Pancreas (tissue), 10 donors: ENCODE results near the gene ARPC4. TPM values are rescaled to one million over a fixed set of nuclear protein-coding genes. Genes with fewer than 3 reads are reported as not detected.
"Not testable (repeated sequence)": the region's sequence is repeated elsewhere in the genome, so short reads cannot be mapped to it uniquely, and the experiment has no call there.

Experiments used
- ATAC-seq, 4 donors: fragments of 200-7000 bp; cut with Tn5 transposase; one replicate each; pipeline versions ENCODE4 v1.8.0 to v1.9.1; 2020; ENCODE audit warnings: mild to moderate bottlenecking in 4 of 4, moderate library complexity in 4 of 4
- DNase-seq, 6 donors: peaks; one replicate each; pipeline ENCODE4 v3.0.0-alpha.2; 2020
- FAIRE-seq: peaks from 2 replicates; lab custom pipeline; 2012; peaks lifted over from hg19 to GRCh38; lab: Jason Lieb, UNC
- H3K27ac ChIP-seq, 4 donors: fragments of 200-600 bp; sonication (generic); 1 replicate in 3 of 4; 2 replicates in 1 of 4; pipeline versions ENCODE4 v1.5.0 to v1.8.0; 2020
- H3K27me3 ChIP-seq, 4 donors: fragments of 200-600 bp; one replicate each; pipeline ENCODE4 v1.8.0; 2021
- H3K36me3 ChIP-seq, 3 donors: fragments of 200-600 bp; sonication (generic) in 1 of 3; one replicate each; pipeline versions ENCODE4 v1.5.0 to v1.8.0; 2020 to 2021
- H3K4me1 ChIP-seq, 3 donors: fragments of 200-600 bp; one replicate each; pipeline ENCODE4 v1.8.0; 2021
- H3K4me3 ChIP-seq, 4 donors: fragments of 200-600 bp; sonication (generic) in 2 of 4; one replicate each; pipeline versions ENCODE4 v1.5.0 to v1.8.0; 2020 to 2021
- H3K9me3 ChIP-seq, 4 donors: fragments of 200-600 bp; one replicate each; pipeline ENCODE4 v1.8.0; 2021
- CTCF ChIP-seq, 4 donors: fragments of 200-600 bp; sonication (generic) in 3 of 4; IDR thresholded peaks; one replicate each; pipeline versions ENCODE4 v1.5.0 to v1.8.0; 2021; ENCODE audit warnings: antibody characterized with exemption in 4 of 4
- WGBS, 2 donors: extraction: QIAGEN DNeasy Blood & Tissue Kit; methylation state at CpG; one replicate each; pipeline ENCODE4 v1.1.7; 2013; 5-methylcytosine and 5-hydroxymethylcytosine counted together
- intact Hi-C, 3 donors: fragments of 100-400 bp; cut with DNase I; formaldehyde crosslinking; loops; one replicate each; pipeline versions ENCODE4 v1.11.1 to v1.14.2; 2022
- polyA plus RNA-seq, 2 donors: library from polyadenylated mRNA; stranded (reverse); fragments of 200-250 nt; gene quantifications; one replicate each; pipeline ENCODE4 v1.2.3, GENCODE V29; 2013
- total RNA-seq, 6 donors: library from RNA; stranded (reverse); fragmentation: NEBNext Ultra II Directional in 4 of 6; extraction: Animal tissue kit (Norgen Biotek cat#: 25700) in 4 of 6; gene quantifications; one replicate each; pipeline versions ENCODE4 v1.2.1 to v1.2.4, GENCODE V29; 2021 to 2023
- donor health status: healthy with polysubstance abuse.
- donor health status: DM: no; HTN: no; CAD: no; lungs with moderate emphysema.
- donor health status: DM: no; HTN: no; CAD: no.
- donor health status: control.
- donor health status: control.
- donor health status: Bipolar disorder and iron deficiency.
- donor health status: DM: yes; HTN: yes; CAD: no.
- donor health status: DM: no; HTN: no; CAD: no.
- donor health status: DM: no; HTN: no; CAD: no.
- donor health status: DM: yes; HTN: yes; CAD: no.

Gene ARPC4
- total and polyA plus RNA-seq, 8 donors, result 35.0 to 72.6 (median 46.8) TPM

DNA sequence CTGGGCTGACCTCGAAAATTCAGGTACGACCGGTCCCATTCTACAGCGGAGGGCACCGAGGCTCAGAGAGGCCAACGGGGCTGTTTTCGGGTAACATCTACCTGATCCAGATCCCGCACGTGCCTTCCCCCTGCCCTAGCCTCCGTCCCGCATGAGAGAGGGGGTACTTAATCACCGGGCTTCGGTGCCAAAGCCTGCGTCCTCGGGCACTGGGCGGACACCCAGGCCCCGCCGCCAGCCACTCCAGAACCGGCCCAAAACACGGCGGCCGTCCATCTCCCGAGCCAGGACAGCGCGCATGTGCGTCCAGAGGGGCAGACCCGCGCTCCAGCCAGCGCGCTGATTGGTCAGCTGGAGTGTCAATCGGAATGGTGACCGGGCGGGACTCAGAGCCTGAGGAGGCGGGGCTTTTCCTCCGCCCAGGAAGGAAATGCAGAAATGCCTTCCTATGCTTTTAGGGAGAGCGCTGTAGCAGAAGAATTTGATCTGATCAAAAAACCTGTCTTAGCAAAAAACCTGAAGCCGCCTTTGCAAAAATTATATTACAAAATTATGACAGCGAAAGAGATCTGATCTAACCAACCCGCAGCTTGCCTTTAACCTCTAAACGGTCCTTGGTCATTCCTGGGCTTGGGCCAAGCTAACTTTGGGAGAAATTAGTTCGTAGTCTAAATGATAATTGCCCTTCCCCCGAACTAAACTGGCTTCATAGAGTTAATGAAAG lies 51.0 kb downstream of the ARPC4 start, which contains the start of gene RPUSD3:
RPUSD3 (minus strand) TSS at position 294 of the 724 bp plus-strand sequence; CDS start at position 276, 18 bp downstream.
- H3K9me3 ChIP-seq, result no peaks in the 10 kb centered on the region
- DNase-seq, result peak; percentile 95 to 100 (median 99)
- peaks cover 0 to 7% (median 5%) of the 10 kb centered on the region in 3 donors for H3K4me1 ChIP-seq
- 0% methylated on average over 39 to 42 of the region's 42 CpGs for WGBS, 2 donors
- H3K27me3 ChIP-seq, result no peaks in the 10 kb centered on the region
- peaks cover 0 to 15% (median 0%) of the 10 kb centered on the region in 3 donors for H3K36me3 ChIP-seq
- TF ChIP-seq CTCF (IDR thresholded peaks at IDR 0.05), result no peak
- no peak for FAIRE-seq
- H3K4me3 ChIP-seq, result peak within 1 kb of the TSS; percentile 40 to 64 (median 60)
- intact Hi-C loops, result no loop called here
- peak within 1 kb of the TSS; percentile 9 to 64 (median 59) for H3K27ac ChIP-seq
- ATAC-seq, result peak; percentile 99 to 100 (median 100)

GRCh38 chr3:9846231-9846630 lies 53.3 kb downstream of the ARPC4 start:
- Histone ChIP-seq H3K9me3 (no peaks in the 10 kb centered on the region), H3K27ac (no peak overlapping the region), H3K36me3 (peaks cover 0 to 3% (median 0%) of the 10 kb centered on the region in 3 donors), H3K4me1 (peaks cover 0 to 7% (median 5%) of the 10 kb centered on the region in 3 donors), H3K4me3 (no peak overlapping the region), H3K27me3 (no peaks in the 10 kb centered on the region)
- peak in 1 of 6 donors; percentile 64 for DNase-seq
- FAIRE-seq, result no peak
- 74 to 77% methylated on average over 6 of the region's 6 CpGs for WGBS, 2 donors
- intact Hi-C loops, result no loop called here
- no peak for TF ChIP-seq CTCF (IDR thresholded peaks at IDR 0.05)
- no peak for ATAC-seq

- Histone ChIP-seq H3K36me3 (no peaks in the 10 kb centered on the region), H3K4me3 (no peak overlapping the region), H3K4me1 (peaks cover 0 to 7% (median 5%) of the 10 kb centered on the region in 3 donors), H3K27me3 (no peaks in the 10 kb centered on the region), H3K9me3 (no peaks in the 10 kb centered on the region), H3K27ac (no peak overlapping the region)
- TF ChIP-seq CTCF (IDR thresholded peaks at IDR 0.05), result no peak
- WGBS, 2 donors, result 88 to 94% methylated on average over 6 of the region's 6 CpGs
- intact Hi-C loops, result no loop called here
- FAIRE-seq (no peak), ATAC-seq (no peak), DNase-seq (peak in 1 of 6 donors; percentile 53)
Measured at GRCh38 chr3:9846931-9847488, 54.1 kb downstream of the ARPC4 start.

DNA sequence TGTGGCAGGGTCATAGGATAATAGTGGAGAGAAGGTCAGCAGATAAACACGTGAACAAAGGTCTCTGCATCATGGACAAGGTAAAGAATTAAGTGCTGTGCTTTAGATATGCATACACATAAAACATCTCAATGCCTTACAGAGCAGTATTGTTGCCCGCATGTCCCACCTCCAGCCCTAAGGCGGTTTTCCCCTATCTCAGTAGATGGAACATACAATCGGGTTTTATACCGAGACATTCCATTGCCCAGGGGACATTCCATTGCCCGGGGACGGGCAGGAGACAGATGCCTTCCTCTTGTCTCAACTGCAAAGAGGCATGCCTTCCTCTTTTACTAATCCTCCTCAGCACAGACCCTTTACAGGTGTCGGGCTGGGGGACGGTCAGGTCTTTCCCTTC lies 55.0 kb downstream of the ARPC4 start:
- H3K27me3 ChIP-seq, H3K4me1 ChIP-seq, H3K9me3 ChIP-seq, ATAC-seq, H3K27ac ChIP-seq, intact Hi-C loops, H3K36me3 ChIP-seq, DNase-seq, FAIRE-seq, H3K4me3 ChIP-seq: not testable (repeated sequence)
- 38 to 50% methylated on average over 7 to 9 of the region's 9 CpGs for WGBS, 2 donors

DNA sequence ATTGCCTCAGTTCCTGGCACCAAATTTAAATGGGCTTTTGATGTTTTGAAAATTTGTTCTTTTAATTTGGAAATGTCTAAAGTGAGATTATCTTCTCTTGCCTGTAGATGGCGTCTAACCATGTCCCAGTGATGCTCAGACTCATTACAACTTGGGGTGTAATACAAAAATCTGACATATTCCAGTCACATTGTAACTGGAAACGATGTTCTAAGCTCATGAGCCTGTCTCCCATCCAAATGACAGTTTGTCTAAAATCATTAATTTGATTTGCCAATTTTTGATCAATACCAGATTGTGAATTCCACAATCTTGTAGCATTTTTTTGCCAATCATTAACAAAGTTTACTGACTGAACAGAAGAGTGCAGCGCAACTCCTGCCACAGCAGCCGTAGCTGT lies 56.0 kb downstream of the ARPC4 start:
- 12% methylated on average over 4 of the region's 4 CpGs for WGBS, 2 donors
- H3K27me3 ChIP-seq, FAIRE-seq, H3K36me3 ChIP-seq, intact Hi-C loops, H3K27ac ChIP-seq, ATAC-seq, DNase-seq, H3K4me1 ChIP-seq, H3K9me3 ChIP-seq, H3K4me3 ChIP-seq: not testable (repeated sequence)
- TF ChIP-seq CTCF (IDR thresholded peaks at IDR 0.05), result peak in 3 of 4 donors; percentile 15 to 45 (median 36)

DNA sequence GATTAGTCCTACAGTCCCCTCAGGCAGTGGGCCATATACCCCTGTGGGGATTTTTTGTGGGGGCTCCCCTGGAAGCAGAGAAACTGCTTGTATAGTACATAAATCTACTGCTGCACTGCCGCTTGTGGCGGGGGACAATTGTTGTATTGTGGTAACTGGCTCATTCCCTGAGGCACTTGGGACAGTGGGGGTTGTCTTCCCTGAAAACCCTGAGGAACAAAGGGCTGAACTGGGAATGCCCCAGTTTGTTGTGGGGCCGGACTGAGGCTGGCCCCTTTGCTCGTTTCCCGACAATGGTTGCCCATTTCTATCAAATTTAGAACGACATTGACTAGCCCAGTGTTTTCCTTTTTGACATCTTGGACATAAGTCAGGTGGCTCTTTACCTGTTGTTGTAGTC lies 58.5 kb downstream of the ARPC4 start:
- H3K4me1 ChIP-seq, FAIRE-seq, intact Hi-C loops, DNase-seq, ATAC-seq, H3K27me3 ChIP-seq, H3K9me3 ChIP-seq, H3K36me3 ChIP-seq, H3K27ac ChIP-seq, H3K4me3 ChIP-seq: not testable (repeated sequence)
- WGBS, 2 donors, result 69 to 79% methylated on average over 6 of the region's 6 CpGs

DNA sequence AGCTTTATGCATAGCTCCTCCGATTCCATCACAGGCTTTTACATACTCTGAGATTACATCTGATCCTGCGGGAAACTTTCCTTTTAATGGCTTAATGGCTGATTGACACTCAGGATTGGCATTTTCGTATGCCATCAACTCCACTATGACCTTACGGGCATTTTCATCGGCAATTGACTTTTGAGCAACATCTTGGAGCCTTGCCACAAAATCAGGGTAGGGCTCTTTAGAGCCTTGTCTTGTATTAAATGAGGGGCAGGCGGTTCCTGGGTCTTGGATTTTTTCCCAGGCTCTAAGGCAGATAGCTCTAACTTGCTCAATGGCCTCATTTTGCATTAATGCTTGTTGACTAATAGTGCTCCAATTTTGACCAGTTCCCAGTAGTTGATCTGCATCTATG lies 59.0 kb downstream of the ARPC4 start:
- intact Hi-C loops, H3K36me3 ChIP-seq, H3K27ac ChIP-seq, FAIRE-seq, H3K27me3 ChIP-seq, H3K9me3 ChIP-seq, DNase-seq, ATAC-seq, H3K4me1 ChIP-seq, H3K4me3 ChIP-seq: not testable (repeated sequence)
- WGBS, 2 donors, result 40 to 51% methylated on average over 6 of the region's 6 CpGs
